ENCODE measurements around the gene SERPINF2.

- TF ChIP-seq CTCF (IDR thresholded peaks at IDR 0.05) (no peak), POLR2A (IDR thresholded peaks at IDR 0.05) (no peak)
Observed at GRCh38 chr17:1785930-1786329, 43.3 kb downstream of the SERPINF2 start.
